IPS-18a (cell line): ENCODE measurements around the gene PLPPR5.
"Not testable (repeated sequence)": the region's sequence is repeated elsewhere in the genome, so short reads cannot be mapped to it uniquely, and the experiment has no call there.

Experiments
- H3K27ac ChIP-seq: one replicate; pipeline ENCODE4 v1.5.1; 2013; ENCODE audit warnings: low read length
- H3K27me3 ChIP-seq: one replicate; pipeline ENCODE4 v1.6.1; 2013; ENCODE audit warnings: mild to moderate bottlenecking, low read length; ENCODE audit not compliant: control insufficient read depth, insufficient read depth
- H3K36me3 ChIP-seq: one replicate; pipeline ENCODE4 v1.6.1; 2013; ENCODE audit warnings: low read depth, low read length; ENCODE audit not compliant: control insufficient read depth
- H3K4me1 ChIP-seq: one replicate; pipeline ENCODE4 v1.6.1; 2013; ENCODE audit warnings: low read depth, low read length; ENCODE audit not compliant: control insufficient read depth
- H3K4me3 ChIP-seq: one replicate; pipeline ENCODE4 v1.5.1; 2013; ENCODE audit warnings: low read length
- H3K9ac ChIP-seq: one replicate; pipeline ENCODE4 v1.6.1; 2013; ENCODE audit warnings: mild to moderate bottlenecking, low read length, moderate library complexity
- H3K9me3 ChIP-seq: one replicate; pipeline ENCODE4 v1.6.1; 2013; ENCODE audit warnings: low read depth, low read length; ENCODE audit not compliant: control insufficient read depth

Gene PLPPR5, protein sequence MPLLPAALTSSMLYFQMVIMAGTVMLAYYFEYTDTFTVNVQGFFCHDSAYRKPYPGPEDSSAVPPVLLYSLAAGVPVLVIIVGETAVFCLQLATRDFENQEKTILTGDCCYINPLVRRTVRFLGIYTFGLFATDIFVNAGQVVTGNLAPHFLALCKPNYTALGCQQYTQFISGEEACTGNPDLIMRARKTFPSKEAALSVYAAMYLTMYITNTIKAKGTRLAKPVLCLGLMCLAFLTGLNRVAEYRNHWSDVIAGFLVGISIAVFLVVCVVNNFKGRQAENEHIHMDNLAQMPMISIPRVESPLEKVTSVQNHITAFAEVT

DNA sequence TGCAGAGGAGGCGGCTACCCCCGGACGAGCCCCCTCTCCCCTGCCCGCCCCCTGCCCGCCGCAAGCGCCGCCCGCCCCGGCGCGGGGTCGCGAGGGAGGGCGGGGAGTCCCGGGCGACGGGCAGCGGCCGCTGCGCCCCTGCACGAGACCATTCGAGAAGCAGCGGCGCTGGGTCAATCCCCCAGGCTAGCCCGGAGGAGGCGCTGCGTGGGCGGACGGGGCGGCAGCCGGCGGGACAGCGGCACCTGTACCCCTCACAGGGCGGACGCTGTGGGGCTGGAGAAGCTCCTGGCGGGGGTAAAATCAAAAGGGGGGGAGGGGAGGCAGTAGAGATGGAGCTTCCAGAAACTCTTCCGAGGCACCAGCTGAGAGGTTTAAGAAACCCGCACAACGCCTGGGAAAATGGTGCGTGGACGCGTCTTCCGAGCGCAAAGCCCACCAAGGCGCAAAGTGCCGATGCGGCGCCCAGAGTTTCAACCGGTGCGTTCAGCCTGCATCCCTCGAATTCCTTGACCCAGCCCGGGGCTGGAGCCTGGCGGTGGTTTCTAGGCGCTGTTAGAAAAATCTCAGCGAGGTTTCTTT, at the start of gene PLPPR5:
TSS of gene PLPPR5 (minus strand) at position 1 of the 582 bp plus-strand sequence. CDS start 190 bp downstream, outside the sequence.
- peak within 1 kb of the TSS; percentile 24 for H3K9ac ChIP-seq
- H3K4me3 ChIP-seq = peak within 1 kb of the TSS; percentile 74
- H3K9me3 ChIP-seq = no peaks in the 10 kb centered on the region
- H3K27me3 ChIP-seq = peaks cover 25% of the 10 kb centered on the region
- H3K27ac ChIP-seq = no peak within 1 kb of the TSS
- no peaks in the 10 kb centered on the region for H3K36me3 ChIP-seq
- peaks cover 7% of the 10 kb centered on the region for H3K4me1 ChIP-seq

DNA sequence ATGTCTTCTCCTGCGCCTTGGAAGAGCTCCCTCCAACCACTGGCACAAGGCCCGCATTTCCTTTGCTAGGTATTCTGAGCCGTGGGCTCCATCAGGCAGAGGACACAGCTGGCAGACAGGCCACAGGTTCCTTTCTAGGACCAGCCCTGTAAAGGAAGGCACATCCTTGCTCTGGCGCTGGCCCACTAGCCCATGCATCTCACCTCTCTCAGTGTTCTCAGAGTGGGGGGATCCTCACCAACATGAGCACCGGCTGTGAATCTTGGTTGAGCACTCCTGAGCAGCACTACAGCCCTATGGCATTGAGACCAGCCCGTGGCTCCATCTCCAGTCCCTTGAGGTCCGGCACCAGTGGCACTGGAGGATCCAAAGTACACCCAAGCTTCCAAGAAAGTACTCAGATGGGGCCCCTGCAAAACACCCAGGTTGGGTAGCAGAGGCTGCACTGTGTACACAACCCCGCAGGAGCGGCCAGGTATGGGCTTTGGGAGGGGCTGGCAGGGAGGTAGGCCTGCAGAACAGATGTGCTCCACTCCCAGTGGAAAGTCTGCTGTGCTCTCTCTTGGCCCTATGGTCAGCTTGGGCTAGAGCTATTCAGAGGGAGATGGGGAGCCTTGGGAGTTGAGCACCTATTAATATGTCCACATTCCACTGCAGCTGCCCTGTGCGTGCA, 47.1 kb upstream of the PLPPR5 start:
- Histone ChIP-seq H3K27me3 (no peaks in the 10 kb centered on the region), H3K4me3 (no peak overlapping the region), H3K27ac (no peak overlapping the region), H3K4me1 (no peaks in the 10 kb centered on the region), H3K9ac (no peak overlapping the region), H3K9me3 (no peaks in the 10 kb centered on the region), H3K36me3 (no peaks in the 10 kb centered on the region)

DNA sequence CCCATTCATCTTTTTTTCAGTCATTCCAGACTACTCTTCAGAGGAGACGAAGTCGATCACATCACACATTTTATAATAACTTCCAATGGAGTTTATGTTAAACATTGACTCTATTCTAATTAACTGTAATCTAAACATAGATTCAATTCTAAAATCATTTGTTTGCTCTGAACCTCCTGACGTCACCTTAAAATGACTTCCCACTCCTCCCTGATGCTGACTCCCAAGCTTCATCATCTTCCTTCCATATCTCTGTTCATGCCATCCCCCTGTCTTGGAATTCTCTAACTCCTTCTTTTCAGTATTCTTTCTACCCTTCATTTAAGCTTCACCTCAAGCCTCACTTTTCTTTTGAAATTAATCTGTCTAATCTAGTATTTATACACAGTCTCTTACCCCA, 45.1 kb upstream of the PLPPR5 start:
- Histone ChIP-seq H3K36me3 (no peaks in the 10 kb centered on the region), H3K27me3 (no peaks in the 10 kb centered on the region), H3K9me3 (no peaks in the 10 kb centered on the region), H3K9ac (no peak overlapping the region), H3K4me1 (no peaks in the 10 kb centered on the region), H3K27ac (no peak overlapping the region), H3K4me3 (no peak overlapping the region)

DNA sequence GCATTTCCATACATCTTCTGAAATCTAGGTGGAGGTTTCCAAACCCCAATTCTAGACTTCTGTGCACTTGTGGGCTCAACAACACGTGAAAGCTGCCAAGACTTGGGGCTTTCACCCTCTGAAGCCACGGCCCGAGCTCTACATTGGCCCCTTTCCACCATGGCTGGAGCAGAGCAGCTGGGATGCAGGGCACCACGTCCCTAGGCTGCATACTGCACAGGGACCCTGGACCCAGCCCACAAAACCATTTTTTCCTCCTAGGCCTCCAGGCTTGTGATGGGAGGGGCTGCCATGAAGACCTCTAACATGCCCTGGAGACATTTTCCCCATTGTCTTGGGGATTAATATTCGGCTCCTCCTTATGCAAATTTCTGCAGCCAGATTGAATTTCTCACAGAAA, 32.1 kb upstream of the PLPPR5 start:
- H3K36me3 ChIP-seq, H3K4me1 ChIP-seq: not testable (repeated sequence)
- H3K9me3 ChIP-seq = peaks cover 16% of the 10 kb centered on the region

DNA sequence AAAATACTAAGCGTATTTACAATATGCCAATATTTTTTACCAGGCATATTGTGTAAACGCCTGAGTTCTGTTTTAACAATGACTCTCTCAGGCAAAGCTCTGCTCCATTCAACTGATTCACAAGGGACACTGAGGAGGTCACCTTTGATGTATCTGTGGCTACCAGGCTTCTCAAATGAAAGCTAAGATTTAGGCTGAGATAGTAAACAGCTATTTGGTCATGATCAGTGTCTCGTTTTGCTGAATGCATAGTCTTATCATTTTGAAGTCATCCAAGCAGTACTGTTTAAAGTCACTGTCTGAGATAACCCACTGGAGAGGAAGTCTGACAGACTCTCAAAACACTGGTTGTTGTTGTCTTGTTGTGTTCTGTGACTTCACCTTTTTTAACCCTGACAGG, 13.7 kb upstream of the PLPPR5 start:
- H3K9me3 ChIP-seq = no peaks in the 10 kb centered on the region
- H3K4me3 ChIP-seq = no peak overlapping the region
- H3K4me1 ChIP-seq = no peaks in the 10 kb centered on the region
- no peak overlapping the region for H3K27ac ChIP-seq
- H3K27me3 ChIP-seq = no peaks in the 10 kb centered on the region
- H3K9ac ChIP-seq = no peak overlapping the region
- no peaks in the 10 kb centered on the region for H3K36me3 ChIP-seq

More for the DNA sequence above, 32.1 kb upstream of the PLPPR5 start:
- H3K27ac ChIP-seq, H3K9ac ChIP-seq, H3K4me3 ChIP-seq, H3K27me3 ChIP-seq: not testable (repeated sequence)

DNA sequence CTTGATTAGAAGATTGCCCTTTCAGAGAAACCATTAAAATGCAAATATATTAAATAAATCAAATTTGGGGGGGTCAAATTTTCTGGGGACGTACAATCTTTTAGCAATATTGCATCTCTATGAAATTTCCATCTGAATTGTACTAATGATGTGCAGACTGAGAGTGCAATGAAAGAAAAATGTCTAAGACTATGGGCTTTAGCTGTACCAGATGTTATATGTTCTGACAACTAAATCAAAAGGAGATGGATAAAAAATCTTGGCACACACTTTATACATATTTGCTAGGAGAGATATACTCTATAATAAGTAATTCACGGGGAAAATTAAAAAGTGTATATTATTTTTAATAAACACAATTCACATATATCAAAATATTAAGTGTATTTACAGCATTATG, 13.0 kb upstream of the PLPPR5 start:
- no peaks in the 10 kb centered on the region for H3K27me3 ChIP-seq
- no peak overlapping the region for H3K27ac ChIP-seq
- no peak overlapping the region for H3K4me3 ChIP-seq
- H3K9me3 ChIP-seq = no peaks in the 10 kb centered on the region
- H3K4me1 ChIP-seq = no peaks in the 10 kb centered on the region
- no peak overlapping the region for H3K9ac ChIP-seq
- H3K36me3 ChIP-seq = no peaks in the 10 kb centered on the region

DNA sequence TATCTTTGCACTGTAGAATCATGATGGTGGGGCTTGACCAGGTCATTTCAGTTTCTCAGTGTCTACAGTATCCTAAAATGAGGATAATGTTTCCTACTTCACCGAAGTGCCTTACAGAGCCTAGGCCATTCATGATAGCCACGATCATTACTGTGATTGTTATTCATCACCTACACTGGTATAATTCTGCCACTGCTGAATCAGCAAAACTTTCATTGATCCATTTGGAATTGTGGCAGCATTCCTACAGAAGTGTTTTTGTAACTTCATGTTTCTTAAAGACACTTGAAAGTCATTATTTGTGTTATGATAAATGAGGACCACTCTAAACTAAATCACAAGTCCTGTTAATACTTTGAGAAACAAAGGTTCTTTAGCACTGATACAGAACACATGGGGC, 6.0 kb upstream of the PLPPR5 start:
- H3K27me3 ChIP-seq = peaks cover 10% of the 10 kb centered on the region
- peaks cover 4% of the 10 kb centered on the region for H3K4me1 ChIP-seq
- no peaks in the 10 kb centered on the region for H3K9me3 ChIP-seq
- H3K27ac ChIP-seq = no peak overlapping the region
- no peak overlapping the region for H3K9ac ChIP-seq
- H3K4me3 ChIP-seq = no peak overlapping the region
- no peaks in the 10 kb centered on the region for H3K36me3 ChIP-seq

DNA sequence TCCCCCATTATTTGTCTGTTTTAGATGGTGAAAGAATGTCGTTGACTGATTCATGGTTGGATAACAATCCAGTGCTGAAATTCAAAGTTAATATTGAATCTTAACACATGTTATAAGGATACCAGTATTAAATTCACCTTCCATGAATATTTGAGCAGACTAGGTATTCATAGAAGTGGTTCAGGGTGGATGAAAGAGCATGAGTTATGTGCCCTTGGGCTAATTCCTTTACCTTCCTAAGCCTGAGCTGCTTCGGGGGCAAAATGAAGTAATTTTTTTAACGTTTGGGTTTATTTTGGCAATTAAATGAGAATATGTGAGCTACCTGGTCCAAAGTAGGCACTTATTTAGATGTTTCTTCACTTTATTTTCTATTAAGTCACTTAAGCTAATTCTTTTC, 2.7 kb upstream of the PLPPR5 start:
- H3K27ac ChIP-seq = no peak overlapping the region
- H3K36me3 ChIP-seq = no peaks in the 10 kb centered on the region
- no peak overlapping the region for H3K9ac ChIP-seq
- peaks cover 7% of the 10 kb centered on the region for H3K4me1 ChIP-seq
- no peak overlapping the region for H3K4me3 ChIP-seq
- peaks cover 25% of the 10 kb centered on the region for H3K27me3 ChIP-seq
- H3K9me3 ChIP-seq = no peaks in the 10 kb centered on the region

DNA sequence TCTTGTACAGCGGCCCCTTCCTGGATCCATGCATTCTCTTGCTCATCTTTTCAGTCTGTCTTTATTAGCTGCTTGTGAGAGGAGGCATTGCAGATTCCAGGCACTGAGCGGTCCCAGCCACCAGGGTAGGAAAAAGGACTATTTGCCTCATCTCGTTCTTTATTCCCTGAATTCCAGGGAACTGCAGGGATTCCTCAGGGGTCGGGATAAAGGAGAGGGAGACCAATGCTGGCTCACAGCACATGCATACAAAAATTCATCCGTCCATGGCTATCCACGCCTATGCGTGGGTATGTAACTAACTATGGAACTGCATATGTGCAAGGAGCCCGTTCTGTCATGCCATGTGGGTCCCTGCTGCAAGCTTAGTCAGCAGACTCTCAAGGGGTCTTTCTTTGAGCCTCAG, 879 bp upstream of the PLPPR5 start:
- H3K4me3 ChIP-seq = peak overlapping the region; percentile 74
- peaks cover 25% of the 10 kb centered on the region for H3K27me3 ChIP-seq
- H3K36me3 ChIP-seq = no peaks in the 10 kb centered on the region

DNA sequence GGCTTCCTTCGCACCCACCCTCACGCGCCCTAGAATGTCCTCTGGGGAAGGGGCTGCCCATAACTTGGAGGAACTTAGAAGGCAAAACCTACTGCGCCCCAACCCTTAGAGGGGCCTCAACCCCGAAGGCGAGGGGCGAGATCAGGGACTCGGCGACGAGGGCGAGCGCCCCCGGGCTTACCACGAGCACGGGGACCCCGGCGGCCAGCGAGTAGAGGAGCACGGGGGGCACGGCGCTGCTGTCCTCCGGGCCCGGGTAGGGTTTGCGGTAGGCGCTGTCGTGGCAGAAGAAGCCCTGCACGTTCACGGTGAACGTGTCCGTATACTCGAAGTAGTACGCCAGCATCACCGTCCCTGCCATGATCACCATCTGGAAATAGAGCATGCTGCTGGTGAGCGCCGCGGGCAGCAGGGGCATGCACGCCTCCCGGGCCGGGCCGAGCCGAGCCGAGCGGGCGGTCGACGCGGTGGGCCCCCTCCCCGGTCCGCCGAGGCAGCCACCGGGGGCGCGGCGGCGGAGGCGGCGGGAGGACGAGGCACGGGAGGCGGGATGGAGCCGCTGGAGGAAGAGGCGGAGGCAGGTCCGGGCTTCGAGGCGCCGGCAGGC, 304 bp downstream of the PLPPR5 start:
- Histone ChIP-seq H3K4me3 (peak overlapping the region; percentile 74), H3K4me1 (peaks cover 7% of the 10 kb centered on the region), H3K36me3 (no peaks in the 10 kb centered on the region), H3K9ac (peak overlapping the region; percentile 24), H3K9me3 (no peaks in the 10 kb centered on the region), H3K27me3 (peaks cover 25% of the 10 kb centered on the region), H3K27ac (no peak overlapping the region)

More for the DNA sequence above, 879 bp upstream of the PLPPR5 start:
- Histone ChIP-seq H3K9me3 (no peaks in the 10 kb centered on the region), H3K27ac (no peak overlapping the region), H3K4me1 (peaks cover 7% of the 10 kb centered on the region), H3K9ac (no peak overlapping the region)

DNA sequence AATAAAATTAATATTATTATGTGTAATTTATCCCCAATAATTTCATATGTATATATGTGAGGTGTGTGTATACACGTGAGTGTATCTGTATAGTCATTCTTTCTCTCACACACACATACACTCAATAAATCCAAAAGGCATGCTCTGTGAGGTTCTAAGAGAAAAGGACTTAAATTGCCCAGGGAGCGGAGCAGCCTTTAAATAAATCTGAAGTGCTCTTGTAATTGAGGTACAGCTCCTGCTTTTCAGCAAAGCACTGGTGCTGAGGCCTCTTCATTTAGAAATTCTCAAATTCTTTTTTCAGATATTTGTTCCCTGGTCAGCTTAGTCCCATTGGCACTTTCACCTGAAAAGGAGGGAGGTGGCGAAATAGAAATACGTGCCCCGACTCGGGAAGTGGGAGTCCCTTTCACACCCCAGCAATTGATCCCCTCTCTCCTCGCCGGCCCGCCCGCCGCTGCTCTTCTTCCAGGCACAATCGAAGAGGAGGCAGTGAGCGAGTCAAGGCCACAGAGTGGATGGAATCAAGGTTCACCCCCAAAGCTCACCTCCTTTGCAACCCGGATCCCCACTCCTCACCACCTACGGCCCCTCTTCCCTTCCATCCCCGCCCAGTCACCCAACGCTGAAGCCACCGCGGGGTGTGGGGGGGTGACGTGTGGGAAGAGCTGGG, 944 bp downstream of the PLPPR5 start:
- no peak overlapping the region for H3K27ac ChIP-seq
- H3K9me3 ChIP-seq = no peaks in the 10 kb centered on the region
- no peaks in the 10 kb centered on the region for H3K36me3 ChIP-seq
- peaks cover 25% of the 10 kb centered on the region for H3K27me3 ChIP-seq
- H3K4me3 ChIP-seq = peak overlapping the region; percentile 74
- H3K9ac ChIP-seq = peak overlapping the region; percentile 24
- H3K4me1 ChIP-seq = peaks cover 7% of the 10 kb centered on the region
